ENCODE results near the gene LMCD1.

LMCD1 gene

GRCh38 chr3:8623741-8624140 lies 122.1 kb downstream of the LMCD1 start:
- DNase-seq = no peak

Data from inflammatory macrophage (primary cell).